T-helper 22 cell (primary cell): ENCODE measurements around the gene DMC1.

Experiments used
- DNase-seq: peaks from one replicate; pipeline ENCODE4 v3.0.0-alpha.2; 2020; ENCODE audit warnings: low read depth

The DMC1 gene

DNA sequence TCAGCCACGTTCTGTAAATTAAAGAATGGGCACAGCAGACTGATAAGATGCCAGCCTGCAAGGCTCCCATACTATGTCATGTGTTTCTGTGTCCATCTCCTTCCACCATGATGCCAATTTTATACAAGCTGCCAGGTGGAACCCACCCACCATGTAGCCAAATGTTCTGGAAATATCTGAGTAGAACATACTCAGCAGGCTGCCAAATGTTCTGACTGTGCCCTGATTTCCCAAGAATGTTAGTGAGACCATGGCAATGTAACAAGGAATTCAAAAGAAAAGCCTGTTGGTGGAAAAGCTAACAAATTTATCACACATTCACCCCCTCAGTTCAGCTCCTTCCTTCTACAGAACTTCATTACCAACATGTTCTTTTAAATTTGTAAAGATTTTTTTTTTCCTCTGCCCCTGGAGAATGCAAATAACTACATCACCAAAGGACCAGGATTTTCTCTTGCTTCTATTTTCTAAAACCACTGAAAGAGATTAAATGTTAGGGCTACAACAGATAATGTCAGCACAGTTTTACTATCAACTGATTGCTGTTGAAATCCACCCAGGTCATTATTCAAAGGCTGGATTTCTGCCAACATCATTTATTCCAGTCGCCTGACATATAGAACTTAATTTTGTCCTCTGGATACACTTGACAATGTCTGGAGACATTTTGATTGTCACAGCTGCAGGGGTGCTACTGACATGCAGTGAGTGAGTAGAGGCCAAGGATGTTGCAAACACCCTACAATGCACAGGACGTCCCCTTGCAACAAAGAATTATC lies 3.1 kb downstream of the DMC1 start:
- DNase-seq: no peak

DNA sequence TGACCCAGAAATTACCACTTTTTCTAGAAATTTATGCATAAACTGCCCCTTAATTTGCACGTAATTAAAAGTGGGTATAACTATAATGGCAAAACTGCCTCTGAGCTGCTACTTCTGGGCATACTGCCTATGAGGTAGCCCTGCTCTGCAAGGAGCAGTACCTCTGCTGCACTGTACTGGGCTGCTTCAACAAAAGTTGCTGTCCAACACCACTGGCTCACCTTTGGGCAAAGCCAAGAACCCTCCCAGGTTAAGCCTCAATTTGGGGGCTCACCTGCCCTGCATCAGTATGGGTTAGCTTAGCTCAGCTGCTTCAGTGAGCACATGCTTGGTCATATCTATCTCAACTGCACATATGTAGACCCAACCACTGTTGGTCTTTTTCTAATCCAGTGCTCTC lies 4.5 kb downstream of the DMC1 start:
- no peak for DNase-seq

DNA sequence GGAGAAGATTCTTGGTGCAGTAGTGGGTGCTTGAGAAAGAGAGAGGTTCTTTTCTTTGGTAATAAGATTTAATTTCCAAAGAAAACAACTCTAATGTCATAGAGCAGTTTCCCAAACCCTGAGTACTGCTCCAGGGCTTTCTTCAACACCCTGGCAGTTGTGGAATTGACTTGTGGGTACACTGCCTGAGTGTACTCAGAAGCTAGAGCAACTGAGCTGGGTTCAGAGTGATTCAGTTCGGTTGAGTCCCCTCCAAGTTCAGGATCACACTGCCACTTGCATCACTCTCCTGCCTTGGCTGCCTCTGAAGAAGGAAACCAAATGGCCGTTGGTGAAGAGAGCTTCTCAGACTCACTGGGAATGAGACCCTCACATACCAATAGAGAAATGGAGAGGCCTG lies 5.3 kb downstream of the DMC1 start:
- no peak for DNase-seq

DNA sequence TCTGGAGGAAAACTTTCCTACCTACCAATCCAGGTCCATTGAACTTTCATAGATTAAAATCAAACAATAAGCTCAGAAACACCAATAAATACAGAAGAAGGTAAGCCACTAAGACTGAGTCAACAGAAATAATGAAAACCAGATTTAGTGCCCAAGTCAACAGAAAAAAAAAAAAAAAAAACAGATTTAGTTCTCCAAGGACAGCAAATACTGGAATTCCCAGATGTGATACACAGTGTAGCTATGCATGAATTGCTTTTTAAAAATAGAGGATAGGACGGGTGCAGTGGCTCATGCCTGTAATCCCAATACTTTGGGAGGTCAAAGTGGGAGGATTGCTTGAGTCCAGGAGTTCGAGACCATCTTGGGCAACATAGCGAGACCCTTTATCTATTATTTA lies 15.7 kb downstream of the DMC1 start:
- DNase-seq: no peak

DNA sequence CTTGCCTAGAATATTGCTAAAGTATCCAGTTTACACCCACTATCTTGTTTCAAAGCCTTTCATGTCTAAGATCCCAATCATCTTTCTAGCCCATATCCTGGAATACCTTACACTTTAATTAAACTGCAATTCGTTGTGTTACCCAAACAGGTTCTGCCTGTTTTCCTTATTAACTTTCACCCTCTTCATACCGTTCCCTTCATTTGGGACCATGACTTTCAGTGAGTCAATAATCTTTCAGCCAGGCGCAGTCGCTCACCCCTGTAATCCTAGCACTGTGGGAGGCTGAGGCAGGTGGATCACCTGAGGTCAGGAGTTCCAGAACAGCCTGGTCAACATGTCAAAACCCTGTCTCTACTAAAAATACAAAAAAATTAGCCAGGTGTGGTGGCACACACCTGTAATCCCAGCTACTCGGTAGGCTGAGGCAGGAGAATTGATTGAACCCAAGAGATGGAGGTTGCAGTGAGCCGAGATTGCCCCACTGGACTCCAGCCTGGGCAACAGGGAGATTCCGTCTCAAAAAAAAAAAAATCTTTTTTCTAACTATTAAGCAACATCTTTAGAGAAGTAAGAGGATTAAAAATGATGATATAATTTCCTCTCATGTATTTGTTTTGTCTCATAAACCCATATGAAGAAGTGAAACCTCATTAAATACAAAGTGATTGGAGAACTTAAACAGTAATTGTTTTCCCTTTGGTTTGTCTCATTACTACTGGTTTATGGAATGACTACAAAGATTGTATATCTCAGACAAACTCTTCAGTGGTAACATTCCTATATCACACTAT lies 20.7 kb downstream of the DMC1 start:
- DNase-seq: no peak

DNA sequence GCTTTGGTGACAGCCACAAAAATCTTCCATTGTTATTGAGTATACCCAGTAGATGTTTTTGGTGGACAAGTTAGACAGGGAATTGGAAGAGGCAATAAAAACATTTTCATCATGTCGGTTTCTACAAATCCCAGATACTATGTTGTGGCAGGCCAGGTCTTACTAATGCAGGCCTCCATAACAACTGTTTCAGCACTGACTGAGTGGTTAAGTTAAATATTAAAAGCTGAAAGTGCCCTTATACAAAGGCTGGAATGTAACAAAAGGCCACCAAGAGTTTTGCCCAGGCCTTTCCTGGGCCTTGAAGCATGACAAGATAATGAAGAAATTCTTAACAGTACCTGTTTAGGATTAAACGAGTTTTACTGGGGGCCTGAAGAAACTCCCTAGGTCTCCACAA lies 29.3 kb downstream of the DMC1 start:
- DNase-seq: no peak

DNA sequence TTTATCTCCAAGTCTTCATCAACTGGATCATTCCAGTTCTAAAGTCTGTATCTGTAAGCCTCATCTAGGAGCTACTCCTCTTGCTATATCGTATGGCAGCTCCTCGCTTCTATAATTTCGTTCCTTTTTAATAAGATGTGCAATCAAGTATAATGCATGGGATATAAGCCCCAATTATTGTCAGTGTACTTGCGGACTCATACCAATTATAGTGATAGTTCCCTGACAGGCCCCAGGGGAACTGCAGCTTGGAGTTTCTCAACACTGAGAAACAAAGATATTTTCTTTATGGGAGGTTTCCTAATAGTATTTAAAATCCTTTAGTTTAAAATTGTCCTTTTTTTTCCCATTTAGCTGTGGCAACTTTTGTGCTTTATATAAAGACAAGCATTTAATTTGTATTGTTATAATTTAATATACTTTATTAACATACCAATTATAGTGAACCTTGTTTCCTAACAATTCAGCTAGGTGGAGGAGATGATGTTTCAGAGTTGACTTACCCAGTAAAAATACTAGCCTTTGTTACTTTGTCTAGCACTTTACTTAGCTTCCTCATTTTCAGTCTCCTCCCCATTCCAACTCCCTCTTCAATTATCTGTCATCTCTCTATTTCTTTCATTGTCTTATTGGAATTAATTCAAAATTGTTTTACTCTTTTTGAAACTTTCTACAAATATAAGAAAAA lies 38.6 kb downstream of the DMC1 start:
- no peak for DNase-seq

DNA sequence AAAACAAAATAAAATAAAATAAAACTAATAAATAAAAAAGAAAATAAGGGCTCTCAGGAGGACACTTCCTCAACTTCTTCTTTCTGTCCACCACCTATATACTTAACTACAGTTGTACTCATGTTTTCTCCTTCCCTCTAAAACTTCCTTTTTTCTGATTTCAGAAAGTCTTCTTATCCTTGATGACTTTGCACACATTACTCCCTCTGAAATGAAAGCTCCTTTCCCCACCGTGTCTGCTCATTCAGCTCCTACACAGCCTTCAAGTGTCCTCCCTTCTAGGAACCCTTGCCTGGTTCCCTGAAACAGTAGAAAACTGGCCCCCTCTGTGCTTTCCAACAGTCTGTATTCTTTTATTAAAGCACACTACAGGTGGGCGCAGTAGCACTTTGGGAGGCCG lies 45.6 kb downstream of the DMC1 start:
- no peak for DNase-seq

DNA sequence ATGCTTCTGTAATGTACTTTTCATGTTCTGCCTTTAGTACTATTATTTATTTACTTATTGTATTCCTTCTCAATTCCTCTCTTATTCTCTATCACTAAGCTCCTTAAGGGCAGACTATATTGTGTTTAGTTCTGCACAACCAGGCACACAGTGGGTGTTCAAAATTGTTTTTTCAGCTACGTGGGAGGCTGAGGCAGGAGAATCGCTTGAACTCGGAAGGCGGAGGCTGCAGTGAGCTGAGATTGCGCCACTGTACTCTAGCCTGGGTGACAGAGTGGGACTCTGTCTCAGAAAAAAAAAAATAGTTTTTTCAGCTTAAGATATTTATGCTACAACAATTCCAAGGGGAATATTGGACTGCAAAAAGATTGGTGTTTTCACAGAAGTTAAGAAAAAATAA lies 46.5 kb downstream of the DMC1 start:
- DNase-seq: no peak

DNA sequence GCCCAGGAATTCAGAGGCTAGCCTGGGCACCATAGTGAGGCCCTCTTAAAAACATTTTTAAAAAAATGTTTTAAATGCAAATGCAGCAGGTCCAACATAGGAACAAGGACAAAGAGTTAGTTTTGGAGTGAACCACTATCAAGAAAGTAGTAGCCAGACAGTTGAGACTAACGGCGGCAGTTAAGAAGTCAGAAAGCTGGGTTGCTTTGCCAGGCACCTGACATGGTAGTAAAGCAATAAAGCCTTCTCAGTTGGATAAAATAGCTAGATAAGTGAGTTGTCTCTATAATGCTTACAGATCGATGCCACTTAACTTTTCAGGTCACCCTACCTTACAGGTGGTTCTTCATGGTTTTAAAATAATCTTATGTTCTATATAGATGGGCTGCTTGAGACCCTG lies 47.0 kb downstream of the DMC1 start:
- no peak for DNase-seq

DNA sequence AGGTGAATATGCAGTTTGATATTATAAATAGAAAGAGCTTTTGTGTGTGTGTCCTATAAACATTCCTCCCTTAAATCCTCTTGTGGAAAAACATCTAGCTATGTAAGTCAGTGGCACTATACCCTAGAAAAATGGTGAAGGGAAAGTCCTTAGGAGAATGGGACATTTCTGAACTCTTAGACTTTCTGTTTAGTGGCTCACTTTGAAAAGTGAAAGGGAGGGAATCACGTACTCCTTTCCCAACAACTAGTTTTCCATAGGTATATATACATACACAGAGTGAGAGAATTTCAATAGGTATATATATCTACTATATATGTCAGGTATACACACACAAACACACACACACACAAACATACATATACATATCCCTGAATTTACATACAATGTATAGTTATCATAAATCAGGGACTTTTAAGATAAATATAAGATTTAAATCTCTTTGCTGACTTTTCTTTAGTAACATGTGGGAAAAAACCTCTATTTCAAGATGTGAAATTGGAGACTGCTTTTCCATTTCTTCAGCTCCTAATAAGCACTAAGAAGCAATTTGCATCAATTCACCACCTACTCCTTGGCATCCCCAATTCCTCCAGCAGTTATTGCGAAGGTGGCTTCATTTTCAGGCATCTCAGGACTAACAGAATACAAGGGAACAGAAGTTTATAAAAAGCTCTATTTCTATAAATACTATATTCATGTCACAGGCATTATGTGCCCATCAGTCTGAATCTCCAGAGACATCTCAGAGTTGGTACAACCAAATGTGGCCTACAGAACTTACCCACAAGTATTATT lies 50.3 kb downstream of the DMC1 start:
- DNase-seq: no peak

DNA sequence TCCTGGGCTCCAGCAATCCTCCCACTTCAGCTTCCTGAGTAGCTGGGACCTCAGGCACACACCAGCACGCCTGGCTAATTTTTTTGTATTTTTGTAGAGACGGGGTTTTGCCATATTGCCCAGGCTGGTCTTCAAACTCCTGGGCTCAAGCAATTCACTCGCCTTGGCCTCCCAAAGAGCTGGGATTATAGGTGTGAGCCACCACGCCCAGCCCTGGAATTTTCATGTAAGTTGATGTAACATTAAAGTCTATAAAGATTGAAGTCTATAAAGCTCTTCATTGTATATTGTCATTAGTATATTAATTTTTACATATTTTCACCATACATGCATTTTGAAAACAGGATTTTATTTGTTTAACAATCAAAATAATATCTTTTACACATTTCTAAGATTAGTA lies 51.4 kb downstream of the DMC1 start:
- DNase-seq: no peak

DNA sequence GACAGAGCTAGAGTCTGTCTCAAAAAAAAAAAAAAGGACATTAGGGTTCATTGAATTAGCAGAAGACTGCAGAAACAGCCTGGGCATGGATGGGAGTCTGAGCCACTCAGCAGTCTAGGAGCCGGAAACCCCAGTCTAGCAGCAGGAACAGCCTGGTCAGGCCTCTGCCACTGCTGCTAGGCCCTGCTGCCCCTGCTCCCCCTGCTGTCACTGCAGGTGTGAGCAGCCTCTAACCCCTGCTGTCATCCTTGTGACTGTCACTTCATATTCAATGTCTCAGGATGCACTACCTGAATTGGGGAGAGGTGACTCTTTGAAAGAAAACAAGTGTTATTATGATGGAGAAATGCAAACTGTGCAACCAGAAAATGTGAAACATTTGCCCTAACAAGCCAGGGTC lies 56.9 kb downstream of the DMC1 start:
- no peak for DNase-seq

DNA sequence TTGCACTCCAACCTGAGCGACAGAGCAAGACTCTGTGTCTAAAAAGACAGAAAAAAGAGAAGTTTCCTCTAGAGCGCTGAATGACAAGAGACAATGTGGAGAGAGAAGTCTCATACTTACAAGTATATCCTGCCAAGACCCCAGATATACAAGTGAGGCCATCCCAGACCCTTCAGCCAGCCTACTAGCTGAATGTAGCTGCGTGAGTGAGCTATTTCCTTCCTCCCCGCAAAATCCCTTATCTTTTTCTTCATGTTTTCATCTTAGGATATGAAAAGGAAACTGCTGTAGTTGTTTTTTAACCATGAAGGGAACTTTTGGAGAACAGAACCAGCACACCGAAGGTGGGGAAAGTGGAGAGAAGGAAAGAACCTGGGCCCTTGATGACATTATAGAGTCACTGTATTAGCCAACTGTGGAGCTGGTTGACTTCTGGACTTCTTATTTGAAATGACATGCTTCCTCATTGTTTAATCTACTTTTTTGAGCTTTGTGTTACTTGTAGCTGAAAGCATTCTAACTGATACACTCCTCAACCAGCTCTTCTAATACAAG lies 59.5 kb downstream of the DMC1 start:
- DNase-seq: no peak

DNA sequence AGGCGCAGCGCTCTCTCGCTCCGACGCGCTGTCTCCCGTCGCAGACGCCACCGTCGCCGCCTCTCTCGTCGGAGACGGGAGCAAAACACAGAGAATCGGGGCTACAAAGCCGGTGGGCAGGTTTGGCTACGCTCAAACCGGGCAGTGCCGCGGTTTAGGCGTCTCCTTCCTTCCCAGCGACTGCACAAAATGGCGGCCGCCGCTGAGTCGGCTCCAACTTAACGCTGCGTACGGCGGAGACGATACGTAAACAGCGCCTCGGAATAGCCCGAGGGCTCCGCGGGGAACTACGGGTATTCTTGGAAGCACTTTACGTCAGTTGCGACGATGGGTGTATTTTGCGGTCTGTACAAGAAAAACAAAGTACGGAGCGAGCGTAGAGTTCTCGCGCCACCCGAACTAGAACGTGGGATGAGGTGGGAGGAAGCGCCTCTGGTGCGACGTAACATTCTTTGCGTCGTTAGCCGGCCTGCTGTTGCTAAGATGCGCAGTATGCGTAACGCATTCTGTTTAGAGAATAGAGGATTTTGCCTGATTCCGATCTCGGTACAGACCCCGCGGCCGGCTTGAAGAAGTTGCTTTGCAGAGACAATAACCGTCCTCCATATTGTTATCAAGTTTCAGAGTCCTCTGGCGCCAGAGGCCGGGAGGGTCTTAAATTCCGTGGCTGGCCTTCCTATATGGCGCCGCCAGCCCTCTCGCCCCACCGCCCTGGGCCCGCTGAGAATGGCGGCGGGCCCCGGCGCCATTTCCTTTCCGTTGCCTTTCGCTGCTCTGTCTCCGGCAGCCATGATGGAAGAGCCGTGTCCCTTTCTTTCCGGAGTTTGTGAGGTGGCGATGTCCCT lies 63.6 kb downstream of the DMC1 start, which contains the start of gene DDX17:
DDX17 (minus strand) TSS at position 194 of the 845 bp plus-strand sequence.
- peak; percentile 82 for DNase-seq

DNA sequence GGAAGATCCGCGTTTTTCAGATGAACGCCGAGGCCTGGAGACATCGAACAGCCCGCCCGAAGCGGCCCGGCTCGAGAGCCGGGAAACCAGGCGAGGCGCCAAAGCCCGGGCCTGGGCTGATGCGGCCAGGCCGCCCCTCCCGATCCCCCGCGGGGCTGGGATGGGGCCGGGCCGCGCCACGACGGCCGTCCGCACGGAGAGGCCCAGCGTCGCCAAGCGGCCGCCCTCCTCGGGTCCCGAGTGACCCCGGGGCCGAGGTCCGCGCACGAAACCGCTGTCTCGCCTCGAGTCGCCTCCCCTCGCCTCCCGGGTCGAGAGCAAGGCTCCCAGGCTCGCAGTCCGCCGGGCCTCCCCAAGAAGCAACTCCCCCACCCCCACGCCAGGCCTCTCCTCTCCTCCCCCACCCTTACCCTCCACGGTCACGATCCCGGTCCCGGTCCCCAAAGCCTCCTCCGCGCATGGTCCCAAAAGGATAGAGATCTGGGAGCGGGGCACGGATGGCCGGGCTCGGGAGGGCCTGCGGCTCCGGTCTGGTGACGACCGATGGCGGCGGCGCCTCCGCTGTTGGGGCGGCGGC lies 64.4 kb downstream of the DMC1 start:
- DNase-seq: peak; percentile 30

DNA sequence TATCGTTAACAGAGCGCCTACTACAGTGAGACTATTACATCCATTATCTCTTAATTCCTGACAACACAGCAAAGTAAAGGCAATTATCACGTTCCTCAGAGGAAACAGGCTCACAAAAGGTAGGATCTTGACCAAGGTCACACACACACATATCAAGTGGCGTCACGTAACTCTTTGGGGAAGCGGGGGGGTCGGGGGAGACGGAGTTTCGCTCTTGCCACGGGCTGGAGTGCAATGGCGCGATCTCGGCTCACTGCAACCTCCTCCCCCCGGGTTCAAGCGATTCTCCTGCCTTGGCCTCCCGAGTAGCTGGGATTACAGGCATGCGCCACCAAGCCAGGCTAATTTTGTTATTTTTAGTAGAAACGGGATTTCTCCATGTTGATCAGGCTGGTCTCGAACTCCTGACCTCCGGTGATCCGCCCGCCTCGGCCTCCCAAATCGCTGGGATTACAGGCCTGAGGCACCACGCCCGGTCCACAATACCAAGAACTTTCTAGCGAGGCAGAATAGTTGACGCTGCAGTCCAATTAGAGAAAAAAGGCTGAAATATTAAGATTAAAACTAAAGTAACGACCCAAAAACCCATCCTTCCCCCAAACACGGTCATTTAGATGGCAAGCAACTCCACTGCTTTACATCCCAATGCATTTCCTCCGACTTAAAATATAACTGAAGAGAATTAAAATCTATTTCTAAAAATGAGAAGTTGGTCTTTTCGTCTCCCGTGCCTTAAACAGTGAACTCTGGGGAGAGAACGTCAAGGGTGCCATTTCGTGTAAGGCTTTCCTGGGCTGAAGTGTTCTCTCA lies 65.0 kb downstream of the DMC1 start:
- DNase-seq: peak; percentile 40

DNA sequence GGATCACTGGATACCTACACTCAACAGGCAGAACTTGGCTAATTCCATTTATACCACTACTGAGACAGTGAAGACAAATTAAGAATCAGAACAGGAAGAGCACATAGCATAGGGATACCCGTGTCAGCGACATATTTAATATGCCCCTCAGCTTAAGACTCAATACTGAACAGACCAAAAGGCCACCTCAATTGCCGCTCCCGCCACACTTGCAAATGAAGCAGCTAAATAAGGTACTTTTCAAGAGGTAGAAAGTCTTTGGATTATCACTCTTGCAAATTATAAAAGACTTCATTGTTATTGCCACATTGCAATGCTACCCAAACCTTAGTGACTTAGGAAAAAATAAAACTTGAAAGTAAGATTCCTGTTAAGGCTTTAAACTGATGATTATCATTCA lies 67.0 kb downstream of the DMC1 start:
- no peak for DNase-seq

DNA sequence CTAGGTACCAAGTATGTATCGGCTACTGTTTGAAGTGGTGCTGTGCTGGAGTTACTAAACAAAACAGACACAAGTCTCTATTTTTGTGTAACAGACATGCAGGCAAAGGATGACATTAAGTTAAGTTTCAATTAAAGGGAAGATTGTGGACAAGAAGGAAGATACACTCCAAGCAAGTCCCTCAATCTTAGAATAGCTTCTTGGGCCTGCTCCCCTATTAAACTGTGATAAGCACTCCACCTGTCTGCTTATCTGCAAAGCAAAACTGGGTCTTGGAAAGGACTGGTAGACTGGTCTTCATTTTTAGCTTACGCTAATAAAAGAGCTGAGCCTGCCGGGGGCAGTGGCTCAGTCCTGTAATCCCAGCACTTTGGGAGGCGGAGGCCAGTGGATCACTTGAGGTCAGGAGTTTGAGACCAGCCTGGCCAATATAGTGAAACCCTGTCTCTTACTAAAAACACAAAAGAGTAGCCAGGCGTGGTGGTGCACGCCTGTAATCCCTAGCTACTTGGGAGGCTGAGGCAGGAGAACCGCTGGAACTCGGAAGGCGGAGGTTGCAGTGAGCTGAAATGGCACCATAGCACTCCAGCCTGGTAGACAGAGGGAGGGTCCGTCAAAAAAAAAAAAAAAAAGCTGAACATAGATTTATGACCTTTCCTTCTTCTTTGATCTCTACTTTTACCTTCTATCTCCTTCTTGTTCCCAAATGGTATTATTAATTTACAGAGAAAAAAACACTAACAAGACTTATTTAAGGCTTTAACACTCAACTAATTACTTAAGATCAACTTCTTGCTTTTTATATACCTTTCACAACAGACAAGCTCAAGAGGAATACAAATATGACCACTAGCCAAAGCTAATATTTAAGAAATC lies 67.9 kb downstream of the DMC1 start:
- DNase-seq: no peak
